HL-60 (cell line): ENCODE data around the gene PLA2G6.

Experiments used
- DNase-seq, 2 experiments: peaks; one replicate each; pipeline ENCODE4 v3.0.0-alpha.2; 2010 to 2020; ENCODE audit warnings: low read depth in 1 of 2, low spot score in 1 of 2
- H3K27ac ChIP-seq: fragments of 250-450 bp; sonication (Bioruptor Pico); replicated peaks from 2 replicates; pipeline ENCODE4 v1.5.1; 2020; ENCODE audit warnings: mild to moderate bottlenecking, moderate library complexity
- H3K27me3 ChIP-seq: fragments of 250-450 bp; sonication (Bioruptor Pico); 2 replicates; pipeline ENCODE4 v1.5.1; 2021; ENCODE audit warnings: mild to moderate bottlenecking, moderate library complexity; ENCODE audit not compliant: insufficient read depth, poor library complexity, severe bottlenecking
- H3K4me3 ChIP-seq: replicated peaks from 2 replicates; pipeline ENCODE4 v1.5.1; 2011; ENCODE audit warnings: mild to moderate bottlenecking, control low read depth, low read length; ENCODE audit not compliant: insufficient read depth
- CTCF ChIP-seq: IDR thresholded peaks from one replicate; pipeline ENCODE4 v1.5.1; 2011; ENCODE audit warnings: low read length, control low read depth, inconsistent platforms; ENCODE audit not compliant: insufficient read depth
- GABPA ChIP-seq: IDR thresholded peaks from 2 replicates; pipeline ENCODE4 v1.6.1; 2012; ENCODE audit warnings: low read depth
- POLR2AphosphoS5 ChIP-seq: IDR thresholded peaks from 2 replicates; pipeline ENCODE4 v1.6.1; 2012; ENCODE audit warnings: low read depth
- REST ChIP-seq: IDR thresholded peaks from 2 replicates; pipeline ENCODE4 v1.6.1; 2012; ENCODE audit warnings: low read depth; ENCODE audit not compliant: insufficient replicate concordance
- SPI1 ChIP-seq: IDR thresholded peaks from 2 replicates; pipeline ENCODE4 v1.6.1; 2012; ENCODE audit warnings: low read depth, mild to moderate bottlenecking, borderline replicate concordance

The PLA2G6 gene

GRCh38 chr22:38131399-38131798 is 50.2 kb downstream of the PLA2G6 start:
- no peak overlapping the region for H3K27ac ChIP-seq
- H3K4me3 ChIP-seq, result no peak overlapping the region
- DNase-seq, result no peak
- no peaks in the 10 kb centered on the region for H3K27me3 ChIP-seq
- TF ChIP-seq CTCF (no peak), SPI1 (no peak), POLR2AphosphoS5 (no peak), GABPA (no peak), REST (no peak)

GRCh38 chr22:38129856-38130255 is 51.8 kb downstream of the PLA2G6 start:
- H3K27ac ChIP-seq, result no peak overlapping the region
- H3K4me3 ChIP-seq, result no peak overlapping the region
- no peak for TF ChIP-seq SPI1
- TF ChIP-seq GABPA, result no peak
- no peak for TF ChIP-seq POLR2AphosphoS5
- TF ChIP-seq REST, result no peak
- no peaks in the 10 kb centered on the region for H3K27me3 ChIP-seq
- no peak for DNase-seq

- no peak overlapping the region for H3K27ac ChIP-seq
- DNase-seq, result no peak
- H3K4me3 ChIP-seq, result no peak overlapping the region
- no peaks in the 10 kb centered on the region for H3K27me3 ChIP-seq
- TF ChIP-seq GABPA (no peak), SPI1 (no peak), POLR2AphosphoS5 (no peak), REST (no peak), CTCF (no peak)
These were observed 52.6 kb downstream of the PLA2G6 start for GRCh38 chr22:38129021-38129420.
